Fibroblast of mammary gland (primary cell): ENCODE results near the gene PHLDB1.

ENCODE experiments used
- DNase-seq: peaks from one replicate; pipeline ENCODE4 v3.0.0-alpha.2; 2010; ENCODE audit warnings: low read depth
- H3K4me3 ChIP-seq: 2 replicates; pipeline ENCODE4 v1.5.1; 2011; ENCODE audit warnings: low read depth, mild to moderate bottlenecking, low read length, moderate library complexity; ENCODE audit not compliant: control insufficient read depth
- TF ChIP-seq, protein P1 (sequence below): conservative IDR thresholded peaks from 2 replicates; pipeline ENCODE4 v1.5.1; 2011; ENCODE audit warnings: low read depth, low read length, inconsistent platforms; ENCODE audit not compliant: control insufficient read depth, insufficient read depth

PHLDB1 gene

DNA sequence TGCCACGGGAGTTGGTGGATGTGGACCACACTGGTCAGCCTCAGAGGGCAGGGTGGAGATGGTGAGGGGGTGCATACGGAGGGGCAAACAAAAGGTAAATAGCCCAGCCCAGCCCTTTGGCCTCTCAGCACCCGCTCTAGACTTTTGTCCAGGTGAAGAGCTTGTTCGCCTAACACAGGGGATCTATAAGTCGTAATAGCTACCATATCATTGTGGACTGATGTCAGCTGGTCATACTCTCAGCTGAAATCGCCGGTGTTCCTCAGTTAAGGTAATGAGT lies 99.1 kb downstream of the PHLDB1 start:
- TF ChIP-seq, protein P1, sequence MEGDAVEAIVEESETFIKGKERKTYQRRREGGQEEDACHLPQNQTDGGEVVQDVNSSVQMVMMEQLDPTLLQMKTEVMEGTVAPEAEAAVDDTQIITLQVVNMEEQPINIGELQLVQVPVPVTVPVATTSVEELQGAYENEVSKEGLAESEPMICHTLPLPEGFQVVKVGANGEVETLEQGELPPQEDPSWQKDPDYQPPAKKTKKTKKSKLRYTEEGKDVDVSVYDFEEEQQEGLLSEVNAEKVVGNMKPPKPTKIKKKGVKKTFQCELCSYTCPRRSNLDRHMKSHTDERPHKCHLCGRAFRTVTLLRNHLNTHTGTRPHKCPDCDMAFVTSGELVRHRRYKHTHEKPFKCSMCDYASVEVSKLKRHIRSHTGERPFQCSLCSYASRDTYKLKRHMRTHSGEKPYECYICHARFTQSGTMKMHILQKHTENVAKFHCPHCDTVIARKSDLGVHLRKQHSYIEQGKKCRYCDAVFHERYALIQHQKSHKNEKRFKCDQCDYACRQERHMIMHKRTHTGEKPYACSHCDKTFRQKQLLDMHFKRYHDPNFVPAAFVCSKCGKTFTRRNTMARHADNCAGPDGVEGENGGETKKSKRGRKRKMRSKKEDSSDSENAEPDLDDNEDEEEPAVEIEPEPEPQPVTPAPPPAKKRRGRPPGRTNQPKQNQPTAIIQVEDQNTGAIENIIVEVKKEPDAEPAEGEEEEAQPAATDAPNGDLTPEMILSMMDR: no peak
- H3K4me3 ChIP-seq: no peak overlapping the region
- no peak for DNase-seq
